Tibial artery (tissue), 4 donors: ENCODE results near the gene INO80.

Experiments
- DNase-seq, 2 donors: peaks; one replicate each; pipeline ENCODE4 v3.0.0-alpha.2; 2019
- H3K27ac ChIP-seq, 2 donors: fragments of 200-600 bp; sonication (generic) in 1 of 2; 1 replicate in 1 of 2; 2 replicates in 1 of 2; pipeline ENCODE4 v1.5.1; 2018 to 2019; ENCODE audit warnings: mild to moderate bottlenecking in 1 of 2
- H3K27me3 ChIP-seq, 2 donors: fragments of 200-600 bp; sonication (generic) in 1 of 2; one replicate each; pipeline versions ENCODE4 v1.5.1 to v1.6.0; 2016 to 2019
- H3K36me3 ChIP-seq, 3 donors: fragments of 200-600 bp; sonication (generic) in 2 of 3; one replicate each; pipeline ENCODE4 v1.5.1; 2016 to 2019; ENCODE audit warnings: mild to moderate bottlenecking in 2 of 3
- H3K4me1 ChIP-seq, 4 donors: fragments of 200-600 bp; sonication (generic) in 2 of 4; 1 replicate in 3 of 4; 2 replicates in 1 of 4; pipeline ENCODE4 v1.5.1; 2016 to 2019
- H3K4me3 ChIP-seq, 2 donors: fragments of 200-600 bp; sonication (generic) in 1 of 2; 1 replicate in 1 of 2; 2 replicates in 1 of 2; pipeline ENCODE4 v1.5.1; 2018 to 2019; ENCODE audit warnings: mild to moderate bottlenecking in 2 of 2
- H3K9me3 ChIP-seq, 3 donors: fragments of 200-600 bp; sonication (generic) in 1 of 3; one replicate each; pipeline ENCODE4 v1.5.1; 2016 to 2019
- intact Hi-C: fragments of 100-400 bp; cut with DNase I; formaldehyde crosslinking; loops from one replicate; pipeline ENCODE4 v1.15.0; 2023; ENCODE audit warnings: low total_unique reads
- TF ChIP-seq, protein P1 (sequence below), 2 experiments: fragments of 200-600 bp in 1 of 2; fragments of 450-650 bp in 1 of 2; IDR thresholded peaks; one replicate each; pipeline ENCODE4 v1.5.1; 2017 to 2019; ENCODE audit warnings: antibody characterized with exemption in 2 of 2, mild to moderate bottlenecking in 1 of 2, moderate library complexity in 1 of 2

The INO80 gene

DNA sequence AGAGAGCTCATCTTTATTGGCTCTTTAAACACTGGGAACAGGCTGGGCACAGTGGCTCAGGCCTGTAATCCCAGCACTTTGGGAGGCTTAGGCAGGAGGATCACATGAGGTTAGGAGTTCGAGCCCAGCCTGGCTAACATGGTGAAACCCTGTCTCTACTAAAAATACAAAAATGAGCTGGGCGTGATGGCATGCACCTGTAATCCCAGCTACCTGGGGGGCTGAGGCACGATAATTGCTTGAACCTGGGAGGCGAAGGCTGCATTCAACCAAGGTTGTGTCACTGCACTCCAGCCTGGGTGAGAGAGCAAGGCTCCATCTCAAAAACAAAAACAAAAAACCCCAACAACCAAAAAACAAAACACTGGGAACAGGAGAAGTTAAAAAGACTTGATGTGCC is 90.7 kb downstream of the INO80 start:
- Histone ChIP-seq H3K4me1 (peaks cover 0 to 53% (median 35%) of the 10 kb centered on the region in 4 donors), H3K27me3 (no peaks in the 10 kb centered on the region), H3K4me3 (no peak overlapping the region), H3K27ac (peak overlapping the region; percentile 62 to 76), H3K9me3 (no peaks in the 10 kb centered on the region), H3K36me3 (peaks cover 0 to 23% (median 9%) of the 10 kb centered on the region in 3 donors)
- no peak for DNase-seq
- intact Hi-C loops, result no loop called here
- TF ChIP-seq, protein P1, sequence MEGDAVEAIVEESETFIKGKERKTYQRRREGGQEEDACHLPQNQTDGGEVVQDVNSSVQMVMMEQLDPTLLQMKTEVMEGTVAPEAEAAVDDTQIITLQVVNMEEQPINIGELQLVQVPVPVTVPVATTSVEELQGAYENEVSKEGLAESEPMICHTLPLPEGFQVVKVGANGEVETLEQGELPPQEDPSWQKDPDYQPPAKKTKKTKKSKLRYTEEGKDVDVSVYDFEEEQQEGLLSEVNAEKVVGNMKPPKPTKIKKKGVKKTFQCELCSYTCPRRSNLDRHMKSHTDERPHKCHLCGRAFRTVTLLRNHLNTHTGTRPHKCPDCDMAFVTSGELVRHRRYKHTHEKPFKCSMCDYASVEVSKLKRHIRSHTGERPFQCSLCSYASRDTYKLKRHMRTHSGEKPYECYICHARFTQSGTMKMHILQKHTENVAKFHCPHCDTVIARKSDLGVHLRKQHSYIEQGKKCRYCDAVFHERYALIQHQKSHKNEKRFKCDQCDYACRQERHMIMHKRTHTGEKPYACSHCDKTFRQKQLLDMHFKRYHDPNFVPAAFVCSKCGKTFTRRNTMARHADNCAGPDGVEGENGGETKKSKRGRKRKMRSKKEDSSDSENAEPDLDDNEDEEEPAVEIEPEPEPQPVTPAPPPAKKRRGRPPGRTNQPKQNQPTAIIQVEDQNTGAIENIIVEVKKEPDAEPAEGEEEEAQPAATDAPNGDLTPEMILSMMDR (IDR thresholded peaks at IDR 0.05), result no peak

DNA sequence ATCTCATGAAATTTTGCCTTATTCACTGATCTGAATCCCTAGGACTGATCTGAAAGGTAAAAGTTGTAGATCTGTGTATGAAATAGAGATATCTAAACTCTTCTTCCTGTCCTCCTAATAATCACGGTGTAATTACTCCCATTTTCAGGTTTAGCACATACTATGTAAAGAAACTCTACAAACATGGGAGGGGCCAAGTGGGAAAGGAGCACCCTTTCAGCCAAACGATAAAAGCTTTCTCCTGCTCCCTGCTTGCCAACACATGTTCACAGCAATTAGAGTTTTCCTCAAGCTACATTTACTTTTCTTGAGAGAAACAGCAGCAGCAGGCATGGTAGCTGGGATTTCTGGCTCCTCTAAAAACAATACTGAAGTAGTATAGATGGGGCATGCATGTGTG is 91.2 kb downstream of the INO80 start:
- Histone ChIP-seq H3K9me3 (no peaks in the 10 kb centered on the region), H3K4me3 (no peak overlapping the region), H3K27me3 (no peaks in the 10 kb centered on the region), H3K4me1 (peaks cover 0 to 53% (median 33%) of the 10 kb centered on the region in 4 donors), H3K27ac (peak overlapping the region; percentile 62 to 76), H3K36me3 (peaks cover 0 to 28% (median 9%) of the 10 kb centered on the region in 3 donors)
- TF ChIP-seq, protein P1 (IDR thresholded peaks at IDR 0.05), result no peak
- intact Hi-C loops, result loop anchor here (5.0 kb wide), 1 partner anchor 83 kb away; no protein-coding TSS in a partner anchor
- DNase-seq, result no peak

DNA sequence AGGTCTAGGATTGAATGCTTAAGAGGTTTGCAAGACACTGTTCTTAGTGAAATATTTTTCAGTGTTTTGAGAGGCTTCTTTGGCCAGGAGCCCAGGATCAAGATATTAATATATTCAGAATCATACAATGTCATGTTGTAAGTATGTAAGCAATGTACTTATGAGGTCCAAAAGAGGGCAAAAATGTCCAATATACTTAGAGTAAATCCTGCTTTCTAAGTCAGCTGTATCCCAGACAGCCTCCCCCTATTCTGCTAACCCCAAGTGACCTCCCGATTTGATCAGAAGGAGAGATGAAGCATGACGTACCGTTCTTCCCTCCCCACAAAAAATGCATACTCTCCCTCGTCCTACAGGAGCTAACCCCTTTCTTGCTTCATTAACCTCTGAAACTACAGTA is 91.9 kb downstream of the INO80 start:
- DNase-seq, result no peak
- H3K36me3 ChIP-seq, result peaks cover 0 to 36% (median 15%) of the 10 kb centered on the region in 3 donors
- H3K4me1 ChIP-seq, result peaks cover 0 to 54% (median 33%) of the 10 kb centered on the region in 4 donors
- intact Hi-C loops, result loop anchor here (5.0 kb wide), 1 partner anchor 82 kb away; no protein-coding TSS in a partner anchor
- H3K4me3 ChIP-seq, result no peak overlapping the region
- H3K9me3 ChIP-seq, result no peaks in the 10 kb centered on the region
- no peaks in the 10 kb centered on the region for H3K27me3 ChIP-seq
- TF ChIP-seq, protein P1 (IDR thresholded peaks at IDR 0.05), result no peak
- H3K27ac ChIP-seq, result peak overlapping the region; percentile 62 to 76

DNA sequence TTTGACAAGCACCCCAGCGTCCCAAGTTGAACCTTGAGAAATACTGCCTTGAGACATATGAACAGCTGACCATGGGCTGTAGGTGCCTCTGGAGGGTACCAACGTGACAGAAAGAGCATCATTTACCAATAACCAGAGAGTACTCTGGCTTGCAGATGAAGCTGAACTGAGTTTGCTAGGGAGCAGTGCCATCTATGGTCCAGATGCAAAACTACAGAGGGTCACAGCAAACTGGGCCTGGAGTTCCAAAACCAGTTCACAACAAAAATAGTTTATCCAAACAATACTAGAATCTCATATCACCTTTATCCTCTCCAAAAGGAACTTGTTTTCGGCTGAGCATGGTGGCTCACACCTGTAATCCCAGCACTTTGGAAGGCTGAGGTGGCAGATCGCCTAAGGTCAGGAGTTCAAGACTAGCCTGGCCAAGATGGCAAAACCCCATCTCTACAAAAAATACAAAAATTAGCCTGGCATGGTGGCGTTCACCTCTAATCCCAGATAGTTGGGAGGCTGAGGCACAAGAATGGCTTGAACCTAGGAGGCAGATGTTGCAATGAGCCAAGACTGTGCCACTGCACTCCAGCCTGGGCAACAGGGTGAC is 93.5 kb downstream of the INO80 start:
- no peak overlapping the region for H3K4me3 ChIP-seq
- H3K27me3 ChIP-seq, result no peaks in the 10 kb centered on the region
- TF ChIP-seq, protein P1 (IDR thresholded peaks at IDR 0.05), result peak; percentile 69
- H3K36me3 ChIP-seq, result peaks cover 0 to 36% (median 17%) of the 10 kb centered on the region in 3 donors
- DNase-seq, result peak in 1 of 2 donors; percentile 25
- peaks cover 0 to 64% (median 42%) of the 10 kb centered on the region in 4 donors for H3K4me1 ChIP-seq
- H3K9me3 ChIP-seq, result no peaks in the 10 kb centered on the region
- intact Hi-C loops, result loop anchor here (5.0 kb wide), 1 partner anchor 80 kb away; no protein-coding TSS in a partner anchor
- peak overlapping the region; percentile 40 to 76 for H3K27ac ChIP-seq

DNA sequence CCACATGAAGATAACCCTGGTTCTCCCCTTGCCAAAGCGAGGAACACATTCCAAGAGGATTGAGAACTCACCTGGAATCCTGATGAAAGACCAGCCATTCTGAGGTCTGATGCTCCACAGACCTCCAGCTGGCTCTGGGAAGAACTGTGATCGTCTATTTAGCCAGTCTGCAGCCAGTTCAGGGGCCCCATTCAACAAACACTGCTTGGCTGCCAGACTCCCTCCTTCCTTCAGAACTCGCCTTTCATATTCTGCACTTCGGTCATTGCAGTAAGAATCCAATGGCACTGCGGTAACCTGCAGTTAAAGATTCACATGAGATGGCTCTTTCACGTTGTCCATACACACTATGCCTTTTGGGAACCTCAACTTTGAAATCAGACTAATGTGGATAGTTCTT is 95.3 kb downstream of the INO80 start:
- H3K4me1 ChIP-seq, result peaks cover 0 to 63% (median 41%) of the 10 kb centered on the region in 4 donors
- peaks cover 5 to 30% (median 8%) of the 10 kb centered on the region in 3 donors for H3K36me3 ChIP-seq
- H3K4me3 ChIP-seq, result no peak overlapping the region
- no peaks in the 10 kb centered on the region for H3K27me3 ChIP-seq
- intact Hi-C loops, result loop anchor here (5.0 kb wide), 1 partner anchor 79 kb away; no protein-coding TSS in a partner anchor
- TF ChIP-seq, protein P1 (IDR thresholded peaks at IDR 0.05), result no peak
- no peak for DNase-seq
- no peaks in the 10 kb centered on the region for H3K9me3 ChIP-seq
- no peak overlapping the region for H3K27ac ChIP-seq
